IgD-negative memory B cell (primary cell): ENCODE data around the gene KIAA0319L. TPM values are rescaled to one million over a fixed set of nuclear protein-coding genes. Genes with fewer than 3 reads are reported as not detected.

ENCODE experiments used
- H3K27ac Mint-ChIP-seq, 3 donors: one replicate each; pipeline ENCODE4 v1.8.0; 2020 to 2022; ENCODE audit warnings: mild to moderate bottlenecking in 3 of 3, mixed read lengths in 3 of 3, moderate library complexity in 1 of 3
- H3K27me3 Mint-ChIP-seq: one replicate; pipeline ENCODE4 v1.8.0; 2021; ENCODE audit warnings: mixed read lengths
- H3K36me3 Mint-ChIP-seq: one replicate; pipeline ENCODE4 v1.8.0; 2020; ENCODE audit warnings: mild to moderate bottlenecking, mixed read lengths
- H3K4me1 Mint-ChIP-seq, 3 donors: one replicate each; pipeline ENCODE4 v1.8.0; 2020 to 2022; ENCODE audit warnings: mixed read lengths in 3 of 3, mild to moderate bottlenecking in 1 of 3
- H3K4me3 Mint-ChIP-seq, 4 donors: one replicate each; pipeline ENCODE4 v1.8.0; 2020 to 2022; ENCODE audit warnings: mild to moderate bottlenecking in 4 of 4, mixed read lengths in 4 of 4, moderate library complexity in 3 of 4
- H3K9me3 Mint-ChIP-seq, 3 donors: one replicate each; pipeline ENCODE4 v1.8.0; 2020 to 2021; ENCODE audit warnings: mixed read lengths in 3 of 3, mild to moderate bottlenecking in 1 of 3
- polyA plus RNA-seq: library from polyadenylated mRNA; unstranded; fragments of 300-500 nt; fragmentation: Illumina TruSeq; gene quantifications from one replicate; pipeline ENCODE4 v1.2.3, GENCODE V29; 2021

The KIAA0319L gene
- 25.2 TPM for polyA plus RNA-seq

DNA sequence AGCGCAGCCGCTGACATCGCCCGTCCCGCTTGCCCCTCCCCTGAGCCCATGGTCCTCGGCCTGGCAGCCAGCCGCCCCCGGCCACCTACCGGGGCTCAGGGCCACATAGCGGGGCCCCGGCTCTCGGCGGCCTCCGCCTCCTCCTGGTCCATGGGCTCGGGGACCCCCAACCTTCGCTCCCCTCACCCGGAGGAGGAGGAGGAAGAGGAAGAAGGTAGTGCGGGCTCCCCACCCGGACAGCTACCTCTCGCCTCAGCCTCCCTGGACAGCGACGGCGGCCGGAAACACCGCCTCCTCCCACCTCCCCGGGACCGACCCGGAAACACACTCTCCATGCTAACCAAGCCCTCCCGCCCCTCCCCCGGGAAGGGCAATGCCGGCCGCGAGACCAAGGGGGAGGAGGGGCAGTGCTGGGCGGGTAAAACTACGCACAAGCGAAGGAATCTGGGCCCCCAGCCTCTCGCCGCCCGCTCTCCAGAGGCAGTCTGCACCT lies at the start of gene KIAA0319L:
Gene KIAA0319L (minus strand): TSS at position 286 of the 493 bp plus-strand sequence. CDS start 2,912 bp downstream, outside the sequence.
- Mint-ChIP-seq H3K27ac (peak within 1 kb of the TSS; percentile 88 to 97 (median 96)), H3K27me3 (no peaks in the 10 kb centered on the region), H3K4me3 (peak within 1 kb of the TSS; percentile 94 to 98 (median 98)), H3K9me3 (no peaks in the 10 kb centered on the region), H3K4me1 (peaks cover 23 to 36% (median 24%) of the 10 kb centered on the region in 3 donors), H3K36me3 (no peaks in the 10 kb centered on the region)

DNA sequence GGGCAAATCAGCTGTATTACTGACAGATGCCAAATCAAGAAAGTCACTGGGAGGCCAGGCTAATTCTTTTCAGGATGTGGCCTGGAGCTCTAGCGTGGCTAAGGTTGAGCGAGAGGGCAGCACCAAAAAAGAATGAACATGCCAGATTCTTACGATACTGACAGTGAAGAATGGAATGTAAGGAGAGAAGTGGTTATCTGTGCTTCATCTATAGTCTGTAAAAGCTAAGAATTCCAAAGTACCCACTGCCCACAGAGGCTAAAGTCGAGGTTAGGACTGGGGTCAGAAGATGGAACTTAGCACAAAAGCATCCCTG lies 48.6 kb upstream of the KIAA0319L start:
- H3K36me3 Mint-ChIP-seq, result peaks cover 21% of the 10 kb centered on the region
- H3K4me1 Mint-ChIP-seq, result peaks cover 0 to 3% (median 2%) of the 10 kb centered on the region in 3 donors
- peak overlapping the region in 1 of 3 donors; percentile 31 for H3K27ac Mint-ChIP-seq
- H3K9me3 Mint-ChIP-seq, result no peaks in the 10 kb centered on the region
- no peak overlapping the region for H3K4me3 Mint-ChIP-seq
- no peaks in the 10 kb centered on the region for H3K27me3 Mint-ChIP-seq

DNA sequence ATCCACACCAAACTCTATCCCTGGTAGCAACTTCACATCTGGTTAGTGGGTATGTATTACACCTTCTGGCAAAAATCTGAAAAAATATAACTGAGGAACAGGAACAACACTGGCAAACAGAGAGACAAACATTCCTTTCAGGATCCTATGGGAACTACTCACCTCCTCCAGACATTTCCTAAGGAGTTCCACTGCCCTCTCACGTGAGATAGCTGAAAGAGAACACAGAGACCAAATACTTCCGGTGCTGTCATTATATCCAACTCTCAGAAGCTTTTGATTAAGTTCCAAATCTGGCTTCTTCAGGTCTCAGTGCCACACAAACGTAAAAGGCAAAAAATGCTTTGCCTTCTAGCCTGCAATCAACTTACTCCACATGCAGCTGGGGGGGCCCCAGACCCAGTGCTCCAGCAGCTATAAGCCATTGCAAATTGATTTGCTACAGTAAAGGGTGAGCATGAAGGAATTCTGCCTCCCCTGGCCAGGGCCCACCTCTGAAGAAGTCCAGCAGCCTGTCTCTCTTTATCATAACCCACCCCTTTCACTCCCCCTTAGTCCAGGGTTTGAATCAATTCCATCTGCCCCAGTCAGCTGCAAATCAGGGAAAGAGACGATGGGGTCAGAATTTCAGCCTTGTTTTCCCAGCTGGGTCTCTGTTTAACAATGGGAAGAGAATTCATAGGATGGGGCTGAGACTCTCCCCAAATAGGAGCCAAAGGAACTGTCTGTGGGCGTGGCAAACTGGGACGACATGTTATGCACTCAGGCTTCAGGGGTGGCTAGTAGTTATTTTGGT lies 48.1 kb upstream of the KIAA0319L start:
- Mint-ChIP-seq H3K9me3 (no peaks in the 10 kb centered on the region), H3K36me3 (peaks cover 21% of the 10 kb centered on the region), H3K4me1 (peaks cover 0 to 3% (median 2%) of the 10 kb centered on the region in 3 donors), H3K4me3 (no peak overlapping the region), H3K27ac (peak overlapping the region in 2 of 3 donors; percentile 54 to 63), H3K27me3 (no peaks in the 10 kb centered on the region)

DNA sequence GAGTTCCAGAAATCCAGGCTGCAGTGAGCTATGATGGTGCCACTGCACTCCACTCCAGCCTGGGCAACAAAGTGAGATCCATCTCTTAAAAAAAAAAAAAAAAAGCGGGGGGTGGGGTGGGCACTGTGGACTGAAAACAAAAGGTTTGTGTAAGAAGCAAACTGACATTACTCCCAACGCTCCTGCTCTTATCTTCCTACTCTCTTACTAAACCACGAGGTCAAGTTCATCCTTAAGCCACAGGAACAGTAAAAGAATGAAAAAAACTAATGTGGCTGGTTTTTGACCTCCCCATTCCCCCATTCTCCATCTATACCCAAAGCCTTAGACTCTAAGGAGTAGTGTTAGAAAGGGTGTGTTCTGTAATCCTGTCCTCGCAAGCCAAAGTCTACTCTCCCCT lies 46.7 kb upstream of the KIAA0319L start:
- Mint-ChIP-seq H3K27me3 (no peaks in the 10 kb centered on the region), H3K36me3 (peaks cover 16% of the 10 kb centered on the region), H3K4me1 (peaks cover 0 to 3% (median 3%) of the 10 kb centered on the region in 3 donors), H3K27ac (no peak overlapping the region), H3K4me3 (no peak overlapping the region), H3K9me3 (no peaks in the 10 kb centered on the region)

DNA sequence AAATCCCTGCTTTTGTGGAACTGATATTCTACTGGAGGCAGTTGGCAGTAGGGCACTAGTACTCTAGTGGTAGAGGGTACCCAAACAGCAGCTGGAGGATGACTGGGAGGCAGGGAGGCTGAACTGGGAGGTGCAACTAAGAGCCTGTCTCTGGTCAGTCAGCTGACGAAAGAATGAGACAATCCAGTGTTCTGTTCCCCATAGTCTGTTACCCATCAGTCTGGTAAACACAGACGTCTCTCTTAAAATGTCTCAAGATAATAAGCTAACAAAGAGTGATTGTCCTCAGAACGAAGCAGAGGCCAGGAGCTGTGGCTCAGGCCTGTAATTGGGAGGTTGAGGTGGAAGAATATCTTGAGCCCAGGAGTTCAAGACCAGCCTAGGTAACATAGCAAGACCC lies 46.3 kb upstream of the KIAA0319L start:
- Mint-ChIP-seq H3K36me3 (peaks cover 14% of the 10 kb centered on the region), H3K4me3 (peak overlapping the region in 1 of 4 donors; percentile 45), H3K27ac (no peak overlapping the region), H3K9me3 (no peaks in the 10 kb centered on the region), H3K4me1 (peaks cover 0 to 3% (median 3%) of the 10 kb centered on the region in 3 donors), H3K27me3 (no peaks in the 10 kb centered on the region)

DNA sequence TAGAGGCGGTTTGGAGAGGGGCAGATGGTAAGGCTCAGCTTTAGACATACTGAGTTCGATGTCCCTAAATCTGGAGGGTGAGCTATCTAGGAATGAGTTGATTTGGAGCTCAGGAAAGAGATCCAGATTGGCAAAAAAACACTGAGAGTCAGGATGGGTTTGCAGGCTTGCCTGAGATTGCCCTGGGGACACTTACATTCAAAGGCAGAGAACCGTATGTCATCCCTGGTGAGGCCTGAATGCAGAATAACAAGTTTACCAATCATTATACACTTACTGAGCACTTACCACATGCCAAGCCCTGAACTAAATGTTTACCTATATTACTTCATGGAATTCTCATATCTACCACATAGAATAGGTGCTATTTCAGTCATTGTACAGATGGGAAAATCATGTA lies 43.4 kb upstream of the KIAA0319L start:
- peaks cover 0 to 1% (median 0%) of the 10 kb centered on the region in 3 donors for H3K4me1 Mint-ChIP-seq
- peaks cover 6% of the 10 kb centered on the region for H3K36me3 Mint-ChIP-seq
- no peak overlapping the region for H3K27ac Mint-ChIP-seq
- H3K9me3 Mint-ChIP-seq, result no peaks in the 10 kb centered on the region
- H3K4me3 Mint-ChIP-seq, result no peak overlapping the region
- no peaks in the 10 kb centered on the region for H3K27me3 Mint-ChIP-seq

DNA sequence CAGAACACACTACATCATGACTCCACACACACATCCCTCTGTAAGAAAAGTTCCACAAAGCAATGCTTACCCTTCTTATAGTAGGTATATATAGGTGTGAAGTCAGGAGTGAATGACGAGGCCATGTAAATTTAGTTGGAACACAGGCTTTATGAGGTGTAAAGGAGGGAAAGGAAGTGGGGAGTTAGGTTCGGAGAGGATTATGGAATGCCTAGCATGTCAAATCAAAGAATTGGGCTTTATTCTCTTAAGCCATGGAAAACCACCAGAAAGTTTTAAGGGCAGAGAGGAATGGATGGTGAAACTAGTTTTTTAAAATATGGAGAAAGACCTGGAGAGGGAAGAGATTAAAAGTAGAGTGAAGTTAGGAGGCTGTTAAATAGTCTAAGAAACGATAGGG lies 42.2 kb upstream of the KIAA0319L start:
- Mint-ChIP-seq H3K27me3 (no peaks in the 10 kb centered on the region), H3K4me1 (peaks cover 0 to 1% (median 0%) of the 10 kb centered on the region in 3 donors), H3K36me3 (peaks cover 4% of the 10 kb centered on the region), H3K9me3 (no peaks in the 10 kb centered on the region), H3K4me3 (no peak overlapping the region), H3K27ac (no peak overlapping the region)

DNA sequence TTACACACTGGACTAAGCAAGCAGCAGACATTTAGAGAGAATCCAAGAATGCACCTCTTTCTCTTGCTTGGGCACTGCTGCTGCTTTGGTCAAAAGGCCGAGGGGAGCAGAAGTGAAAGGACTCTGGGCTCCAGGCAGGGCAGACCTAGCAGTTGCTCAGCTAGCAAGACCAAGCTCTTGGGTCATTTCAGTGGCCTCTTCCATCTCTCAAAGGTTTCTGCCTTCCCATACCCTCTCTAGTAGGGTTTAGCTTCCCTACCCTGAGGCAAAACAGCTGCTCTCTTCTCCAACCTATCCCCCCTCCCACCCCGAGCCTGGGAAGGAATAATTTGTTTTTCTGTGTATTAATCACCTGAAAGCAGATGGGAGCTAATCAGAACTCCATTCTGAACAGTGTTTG lies 41.7 kb upstream of the KIAA0319L start:
- no peaks in the 10 kb centered on the region for H3K27me3 Mint-ChIP-seq
- no peaks in the 10 kb centered on the region for H3K9me3 Mint-ChIP-seq
- peak overlapping the region in 2 of 3 donors; percentile 22 to 59 for H3K27ac Mint-ChIP-seq
- no peak overlapping the region for H3K4me3 Mint-ChIP-seq
- peaks cover 4% of the 10 kb centered on the region for H3K36me3 Mint-ChIP-seq
- peaks cover 0 to 1% (median 0%) of the 10 kb centered on the region in 3 donors for H3K4me1 Mint-ChIP-seq

DNA sequence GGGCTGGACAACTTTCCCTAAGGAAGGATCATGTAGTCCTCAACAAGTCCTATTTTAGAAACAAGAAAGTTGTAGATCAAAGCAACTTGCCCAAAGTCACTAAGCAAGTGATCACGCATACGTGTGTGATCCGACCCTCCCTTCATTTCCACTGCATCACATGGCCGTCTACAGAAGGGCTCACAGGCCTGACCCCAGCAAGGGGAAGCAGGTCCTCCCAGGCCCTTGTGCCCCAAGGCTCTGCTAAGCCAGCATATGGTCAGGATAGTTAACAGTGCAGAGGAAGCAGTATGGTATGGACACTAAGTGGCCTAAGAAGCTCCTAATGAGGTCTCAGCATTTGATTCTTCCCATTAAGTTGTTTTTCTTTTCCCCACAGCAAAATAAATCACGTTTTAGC lies 40.7 kb upstream of the KIAA0319L start:
- H3K4me1 Mint-ChIP-seq, result peaks cover 0 to 1% (median 0%) of the 10 kb centered on the region in 3 donors
- H3K9me3 Mint-ChIP-seq, result no peaks in the 10 kb centered on the region
- H3K36me3 Mint-ChIP-seq, result peaks cover 2% of the 10 kb centered on the region
- H3K27ac Mint-ChIP-seq, result no peak overlapping the region
- no peak overlapping the region for H3K4me3 Mint-ChIP-seq
- H3K27me3 Mint-ChIP-seq, result no peaks in the 10 kb centered on the region

DNA sequence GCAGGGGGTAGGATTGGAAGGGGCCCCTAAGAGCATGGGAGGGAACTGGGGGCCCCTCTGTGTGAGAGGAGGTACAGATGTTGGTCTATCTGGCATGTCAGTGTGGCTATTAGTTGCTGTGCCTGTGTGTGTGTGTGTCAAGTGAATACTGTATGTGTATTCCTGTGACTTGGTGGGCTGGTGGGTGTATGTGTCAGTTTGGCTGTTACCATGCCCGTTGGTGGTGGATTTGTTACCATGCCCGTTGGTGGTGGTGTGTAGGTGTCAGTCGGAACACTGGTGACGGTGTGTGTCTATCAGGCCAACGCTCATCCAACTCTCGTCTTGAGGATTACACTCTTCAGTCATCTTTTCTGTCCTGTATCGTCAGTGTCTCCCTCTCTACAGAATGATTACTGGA lies 38.5 kb upstream of the KIAA0319L start:
- Mint-ChIP-seq H3K36me3 (no peaks in the 10 kb centered on the region), H3K27ac (no peak overlapping the region), H3K9me3 (no peaks in the 10 kb centered on the region), H3K4me1 (peaks cover 0 to 1% (median 0%) of the 10 kb centered on the region in 3 donors), H3K4me3 (no peak overlapping the region), H3K27me3 (no peaks in the 10 kb centered on the region)

DNA sequence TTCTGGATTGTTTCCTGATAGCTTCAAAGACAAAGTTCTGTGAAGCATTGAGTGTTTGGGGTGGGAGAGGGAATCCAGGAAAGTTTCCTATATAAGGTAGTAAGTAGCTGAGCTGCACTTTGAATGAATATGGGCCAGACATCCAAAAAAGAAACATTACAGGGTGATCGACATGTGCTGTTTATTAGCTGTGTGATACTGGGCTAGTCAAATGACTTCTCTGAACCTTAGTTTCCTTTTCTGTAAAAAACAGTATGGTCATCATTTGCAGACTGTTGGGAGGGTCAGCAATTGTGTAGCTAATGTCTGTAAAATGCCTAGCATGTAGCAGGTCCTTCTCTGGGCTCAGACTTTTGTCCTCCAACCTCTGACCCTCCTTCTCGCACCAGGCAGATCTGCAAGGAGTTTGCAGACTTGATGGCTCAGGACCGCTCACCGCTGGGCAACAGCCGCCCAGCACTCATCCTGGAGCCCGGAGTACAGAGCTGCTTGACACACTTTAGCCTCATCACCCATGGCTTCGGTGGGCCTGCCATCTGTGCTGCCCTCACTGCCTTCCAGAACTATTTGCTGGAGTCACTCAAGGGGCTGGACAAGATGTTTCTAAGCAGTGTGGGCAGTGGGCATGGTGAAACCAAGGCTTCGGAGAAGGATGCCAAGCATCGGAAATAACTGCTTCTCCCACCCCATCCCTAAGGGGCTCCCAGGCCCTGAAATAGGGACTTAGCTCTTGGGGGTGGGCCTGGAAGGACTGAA lies 37.0 kb upstream of the KIAA0319L start:
- peaks cover 0 to under 1% (median 0%) of the 10 kb centered on the region in 3 donors for H3K4me1 Mint-ChIP-seq
- H3K9me3 Mint-ChIP-seq, result no peaks in the 10 kb centered on the region
- no peaks in the 10 kb centered on the region for H3K27me3 Mint-ChIP-seq
- H3K36me3 Mint-ChIP-seq, result peaks cover 2% of the 10 kb centered on the region
- no peak overlapping the region for H3K27ac Mint-ChIP-seq
- H3K4me3 Mint-ChIP-seq, result no peak overlapping the region

DNA sequence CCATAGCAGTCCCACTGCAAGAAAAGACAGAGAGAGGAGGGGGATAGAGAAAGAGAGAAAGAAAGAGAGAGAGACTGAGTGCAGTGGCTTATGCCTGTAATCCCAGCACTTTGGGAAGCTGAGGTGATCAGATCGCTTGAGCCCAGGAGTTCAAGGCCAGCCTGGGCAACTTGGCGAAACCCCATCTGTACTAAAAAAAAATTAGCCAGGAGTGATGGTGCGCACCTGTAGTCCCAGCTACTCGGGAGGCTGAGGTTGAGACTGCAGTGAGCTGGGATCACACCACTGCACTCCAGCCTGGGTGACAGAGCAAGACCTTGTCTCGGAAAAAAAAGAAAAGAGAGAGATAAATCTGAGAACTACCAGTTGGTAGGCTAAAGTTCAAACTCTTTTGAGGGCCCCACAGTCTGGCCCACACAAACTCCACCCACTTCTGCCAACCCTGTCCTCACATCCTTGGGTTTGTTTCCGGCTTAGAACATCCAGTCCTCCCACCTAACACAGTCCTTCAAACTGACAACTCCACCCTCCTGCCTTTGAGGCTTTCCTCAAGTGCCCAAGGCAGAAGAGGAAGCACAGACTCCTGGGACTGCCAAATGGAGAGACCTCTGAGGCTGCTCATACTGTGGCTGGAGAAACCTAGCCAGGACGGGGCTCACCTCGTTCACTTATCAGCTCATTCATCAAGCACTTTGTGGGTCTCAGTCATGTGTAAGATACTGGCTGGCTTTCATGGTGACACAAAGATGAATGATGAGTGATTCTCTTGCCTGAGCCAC lies 36.0 kb upstream of the KIAA0319L start:
- Mint-ChIP-seq H3K4me3 (no peak overlapping the region), H3K4me1 (peaks cover 0 to 1% (median 0%) of the 10 kb centered on the region in 3 donors), H3K36me3 (peaks cover 4% of the 10 kb centered on the region), H3K27me3 (no peaks in the 10 kb centered on the region), H3K9me3 (no peaks in the 10 kb centered on the region), H3K27ac (no peak overlapping the region)

DNA sequence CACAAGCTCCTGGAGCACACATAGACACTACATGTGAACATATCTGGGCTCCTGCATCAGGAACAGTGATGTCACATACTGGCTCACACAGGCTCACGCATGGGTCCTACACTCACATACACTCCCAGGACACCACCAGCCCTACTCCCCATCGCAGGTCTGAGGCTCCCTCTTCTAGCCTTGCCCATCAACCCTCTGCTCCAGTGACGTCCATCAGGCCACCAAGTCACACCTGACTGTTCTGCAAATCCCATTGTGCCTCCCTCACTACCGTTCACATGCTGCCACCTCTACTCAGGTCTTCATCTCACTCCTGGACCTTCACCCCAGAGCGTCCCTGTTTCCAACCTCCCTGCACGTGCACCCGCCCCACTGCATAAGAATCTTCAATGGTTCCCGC lies 34.0 kb upstream of the KIAA0319L start:
- H3K27me3 Mint-ChIP-seq, result no peaks in the 10 kb centered on the region
- H3K4me1 Mint-ChIP-seq, result peaks cover 0 to 1% (median 0%) of the 10 kb centered on the region in 3 donors
- H3K27ac Mint-ChIP-seq, result peak overlapping the region in 1 of 3 donors; percentile 74
- H3K9me3 Mint-ChIP-seq, result no peaks in the 10 kb centered on the region
- no peak overlapping the region for H3K4me3 Mint-ChIP-seq
- H3K36me3 Mint-ChIP-seq, result peaks cover 5% of the 10 kb centered on the region

DNA sequence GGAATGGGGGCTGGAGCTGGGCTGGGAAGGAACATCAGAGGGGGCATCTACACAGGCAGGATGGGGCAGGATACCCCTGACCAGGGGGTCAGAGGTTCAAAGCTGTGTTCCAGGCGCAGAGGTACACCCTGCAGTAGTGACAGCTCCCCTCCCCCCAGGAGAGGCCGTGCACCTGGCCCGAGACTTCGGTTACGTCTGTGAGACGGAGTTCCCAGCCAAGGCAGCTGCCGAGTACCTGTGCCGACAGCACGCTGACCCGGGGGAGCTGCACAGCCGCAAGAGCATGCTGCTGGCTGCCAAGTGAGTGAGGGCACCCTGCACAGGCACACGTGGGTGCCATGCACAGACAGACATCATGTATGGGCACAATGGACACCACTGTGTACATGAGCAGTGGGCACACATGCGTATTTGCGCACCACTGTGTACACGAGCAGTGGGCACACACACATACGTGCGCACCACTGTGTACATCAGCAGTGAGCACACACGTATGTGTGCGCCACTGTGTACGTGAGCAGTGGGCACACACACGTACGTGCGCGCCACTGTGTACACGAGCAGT lies 33.4 kb upstream of the KIAA0319L start:
- Mint-ChIP-seq H3K9me3 (no peaks in the 10 kb centered on the region), H3K36me3 (peaks cover 5% of the 10 kb centered on the region), H3K4me3 (no peak overlapping the region), H3K27me3 (no peaks in the 10 kb centered on the region), H3K27ac (peak overlapping the region in 1 of 3 donors; percentile 13), H3K4me1 (peaks cover 0 to 1% (median 0%) of the 10 kb centered on the region in 3 donors)
